Peyer's patch (tissue), 4 donors: ENCODE measurements around the gene GLMN. TPM values are rescaled to one million over a fixed set of nuclear protein-coding genes. Genes with fewer than 3 reads are reported as not detected.

Experiments
- DNase-seq, 3 donors: peaks; one replicate each; pipeline ENCODE4 v3.0.0-alpha.2; 2017 to 2019
- H3K27ac ChIP-seq, 4 donors: fragments of 200-600 bp; sonication (generic); one replicate each; pipeline ENCODE4 v1.5.1; 2016 to 2019
- H3K27me3 ChIP-seq, 2 donors: fragments of 200-600 bp; sonication (generic); one replicate each; pipeline ENCODE4 v1.5.1; 2019
- H3K36me3 ChIP-seq, 3 donors: fragments of 200-600 bp; sonication (generic); one replicate each; pipeline ENCODE4 v1.5.1; 2016 to 2019
- H3K4me1 ChIP-seq, 4 donors: fragments of 200-600 bp; sonication (generic); one replicate each; pipeline ENCODE4 v1.5.1; 2016 to 2019
- H3K4me3 ChIP-seq, 4 donors: fragments of 200-600 bp; sonication (generic); 1 replicate in 3 of 4; 2 replicates in 1 of 4; pipeline ENCODE4 v1.5.1; 2016 to 2019; ENCODE audit warnings: mild to moderate bottlenecking in 1 of 4
- H3K9me3 ChIP-seq, 4 donors: fragments of 200-600 bp; sonication (generic); one replicate each; pipeline ENCODE4 v1.5.1; 2016 to 2019; ENCODE audit warnings: mild to moderate bottlenecking in 1 of 4
- POLR2A ChIP-seq, 2 donors: fragments of 450-650 bp; IDR thresholded peaks; one replicate each; pipeline ENCODE4 v1.5.1; 2017; ENCODE audit warnings: antibody characterized with exemption in 2 of 2, mild to moderate bottlenecking in 2 of 2, moderate library complexity in 2 of 2
- total RNA-seq, 4 donors: library from RNA; depleted of rRNA; stranded (reverse); fragments of >200 nt; gene quantifications; one replicate each; pipeline ENCODE4 v1.1.0, GENCODE V29; 2016
- TF ChIP-seq, protein P1 (sequence below), 6 experiments: fragments of 450-650 bp in 4 of 6; fragments of 200-600 bp in 2 of 6; sonication (generic) in 1 of 6; IDR thresholded peaks; one replicate each; pipeline ENCODE4 v1.5.1; 2017 to 2019; ENCODE audit warnings: antibody characterized with exemption in 6 of 6, mild to moderate bottlenecking in 3 of 6, moderate library complexity in 1 of 6

GLMN gene
- total RNA-seq, 4 donors from 2014 or later: 1.1 to 19.8 (median 3.8) TPM

DNA sequence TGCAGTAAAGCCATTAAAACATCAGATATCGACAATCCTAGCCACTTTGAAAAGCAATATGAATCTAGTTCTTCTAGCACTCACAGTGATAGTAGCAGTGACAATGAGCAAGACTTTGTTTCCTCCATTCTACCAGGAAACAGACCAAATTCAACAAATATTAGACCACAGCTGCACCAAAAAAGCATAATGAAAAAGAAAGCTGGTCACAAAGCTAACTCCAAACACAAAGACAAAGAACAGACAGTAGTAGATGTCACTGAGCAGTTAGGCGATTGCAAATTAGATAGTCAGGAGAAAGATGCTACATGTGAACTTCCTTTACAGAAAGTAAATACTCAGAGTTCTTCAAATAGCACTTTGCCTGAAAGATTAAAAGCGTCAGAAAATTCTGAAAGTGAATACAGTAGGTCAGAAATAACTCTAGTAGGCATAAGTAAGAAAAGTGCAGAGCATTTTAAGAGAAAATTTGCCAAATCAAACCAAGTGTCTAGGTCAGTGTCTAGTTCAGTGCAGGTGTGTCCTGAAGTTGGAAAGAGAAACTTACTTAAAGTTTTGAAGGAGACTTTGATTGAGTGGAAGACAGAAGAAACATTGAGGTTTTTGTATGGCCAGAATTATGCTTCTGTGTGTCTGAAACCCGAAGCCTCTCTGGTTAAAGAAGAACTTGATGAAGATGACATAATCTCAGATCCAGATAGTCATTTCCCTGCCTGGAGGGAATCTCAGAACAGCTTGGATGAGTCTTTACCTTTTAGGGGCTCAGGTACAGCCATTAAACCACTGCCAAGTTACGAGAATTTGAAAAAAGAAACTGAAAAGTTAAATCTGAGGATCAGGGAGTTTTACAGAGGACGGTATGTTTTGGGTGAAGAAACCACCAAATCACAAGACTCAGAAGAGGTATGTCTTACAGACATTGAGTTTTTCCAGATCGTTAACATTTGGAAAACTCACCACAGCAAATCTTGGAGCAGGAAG is 25.0 kb upstream of the GLMN start:
- Histone ChIP-seq H3K4me3 (no peak overlapping the region), H3K36me3 (peaks cover 0 to 31% (median 0%) of the 10 kb centered on the region in 3 donors), H3K4me1 (no peaks in the 10 kb centered on the region), H3K27me3 (no peaks in the 10 kb centered on the region), H3K9me3 (peaks cover 0 to 6% (median 2%) of the 10 kb centered on the region in 4 donors), H3K27ac (peak overlapping the region in 2 of 4 donors; percentile 9 to 29)
- TF ChIP-seq, protein P1, sequence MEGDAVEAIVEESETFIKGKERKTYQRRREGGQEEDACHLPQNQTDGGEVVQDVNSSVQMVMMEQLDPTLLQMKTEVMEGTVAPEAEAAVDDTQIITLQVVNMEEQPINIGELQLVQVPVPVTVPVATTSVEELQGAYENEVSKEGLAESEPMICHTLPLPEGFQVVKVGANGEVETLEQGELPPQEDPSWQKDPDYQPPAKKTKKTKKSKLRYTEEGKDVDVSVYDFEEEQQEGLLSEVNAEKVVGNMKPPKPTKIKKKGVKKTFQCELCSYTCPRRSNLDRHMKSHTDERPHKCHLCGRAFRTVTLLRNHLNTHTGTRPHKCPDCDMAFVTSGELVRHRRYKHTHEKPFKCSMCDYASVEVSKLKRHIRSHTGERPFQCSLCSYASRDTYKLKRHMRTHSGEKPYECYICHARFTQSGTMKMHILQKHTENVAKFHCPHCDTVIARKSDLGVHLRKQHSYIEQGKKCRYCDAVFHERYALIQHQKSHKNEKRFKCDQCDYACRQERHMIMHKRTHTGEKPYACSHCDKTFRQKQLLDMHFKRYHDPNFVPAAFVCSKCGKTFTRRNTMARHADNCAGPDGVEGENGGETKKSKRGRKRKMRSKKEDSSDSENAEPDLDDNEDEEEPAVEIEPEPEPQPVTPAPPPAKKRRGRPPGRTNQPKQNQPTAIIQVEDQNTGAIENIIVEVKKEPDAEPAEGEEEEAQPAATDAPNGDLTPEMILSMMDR (IDR thresholded peaks at IDR 0.05): no peak
- no peak for TF ChIP-seq POLR2A (IDR thresholded peaks at IDR 0.05)
- DNase-seq: no peak

GRCh38 chr1:92317836-92318493 is 19.2 kb upstream of the GLMN start:
- H3K27ac ChIP-seq: peak overlapping the region in 1 of 4 donors; percentile 40
- TF ChIP-seq, protein P1 (IDR thresholded peaks at IDR 0.05): no peak
- TF ChIP-seq POLR2A (IDR thresholded peaks at IDR 0.05): no peak
- DNase-seq: no peak
- no peaks in the 10 kb centered on the region for H3K27me3 ChIP-seq
- no peaks in the 10 kb centered on the region for H3K9me3 ChIP-seq
- H3K4me1 ChIP-seq: no peaks in the 10 kb centered on the region
- H3K36me3 ChIP-seq: peaks cover 0 to 13% (median 0%) of the 10 kb centered on the region in 3 donors
- H3K4me3 ChIP-seq: no peak overlapping the region

DNA sequence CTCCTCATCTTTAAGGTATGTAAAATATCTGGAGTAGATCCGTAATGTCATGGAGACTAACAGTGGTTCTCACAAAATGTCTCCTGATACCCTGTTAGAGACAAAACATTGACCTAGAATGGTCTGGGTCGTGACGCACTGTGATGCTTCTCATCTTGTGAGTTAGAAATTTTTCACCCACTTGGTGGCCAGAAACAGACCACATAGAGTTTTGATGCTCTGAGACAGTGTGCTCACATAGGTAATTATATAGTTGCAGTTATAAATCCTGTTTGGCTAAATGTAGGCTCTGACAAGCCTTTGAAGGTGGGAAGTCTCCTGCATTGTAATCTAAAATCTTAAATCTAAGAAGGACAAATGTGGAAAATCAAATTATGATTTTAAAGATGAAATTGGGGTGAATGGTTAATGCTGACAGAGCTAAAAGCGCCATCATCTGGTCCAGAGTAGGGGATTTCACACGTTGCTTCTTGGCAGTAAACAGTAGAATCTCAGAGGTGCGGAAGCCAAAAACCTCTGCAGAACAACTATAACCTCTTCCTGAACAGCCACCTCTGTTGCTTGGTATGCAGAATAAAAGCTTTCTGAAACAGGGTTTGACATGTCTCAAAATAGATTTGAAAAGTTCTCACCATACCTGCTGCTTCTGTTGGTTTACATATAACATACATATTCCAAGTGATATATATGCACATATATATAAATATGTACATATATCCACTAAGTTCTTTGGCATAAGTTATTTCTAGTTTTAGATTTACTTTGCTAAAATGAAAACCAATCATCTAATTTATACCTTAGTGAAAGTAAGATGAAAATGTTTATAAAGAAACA is 17.2 kb upstream of the GLMN start:
- Histone ChIP-seq H3K27ac (peak overlapping the region; percentile 11 to 49 (median 29)), H3K4me1 (no peaks in the 10 kb centered on the region), H3K27me3 (no peaks in the 10 kb centered on the region), H3K4me3 (no peak overlapping the region), H3K9me3 (no peaks in the 10 kb centered on the region), H3K36me3 (peaks cover 0 to 8% (median 0%) of the 10 kb centered on the region in 3 donors)
- TF ChIP-seq POLR2A (IDR thresholded peaks at IDR 0.05): no peak
- TF ChIP-seq, protein P1 (IDR thresholded peaks at IDR 0.05): no peak
- DNase-seq: peak in 1 of 3 donors; percentile 70

DNA sequence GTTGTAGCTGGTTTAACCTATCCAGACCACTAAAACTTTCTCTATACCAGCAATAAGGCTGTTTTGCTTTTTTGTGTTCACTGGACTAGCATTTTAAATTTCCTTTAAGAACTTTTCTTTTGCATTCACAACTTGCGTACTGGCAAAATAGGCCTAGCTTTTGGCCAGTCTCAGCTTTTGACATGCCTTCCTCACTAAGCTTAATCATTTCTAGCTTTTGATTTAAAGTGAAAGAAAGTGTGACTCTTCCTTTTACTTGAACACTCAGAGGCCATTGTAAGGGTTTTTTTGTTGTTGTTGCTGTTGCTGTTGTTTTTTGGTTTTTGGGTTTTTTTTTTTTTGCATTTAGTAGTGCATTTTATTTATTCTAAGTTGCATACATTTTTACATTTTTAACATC is 15.2 kb upstream of the GLMN start:
- TF ChIP-seq, protein P1 (IDR thresholded peaks at IDR 0.05): no peak
- no peak for DNase-seq
- Histone ChIP-seq H3K36me3 (peaks cover 0 to 1% (median 0%) of the 10 kb centered on the region in 3 donors), H3K4me3 (no peak overlapping the region), H3K9me3 (no peaks in the 10 kb centered on the region), H3K27ac (no peak overlapping the region), H3K4me1 (no peaks in the 10 kb centered on the region), H3K27me3 (no peaks in the 10 kb centered on the region)

DNA sequence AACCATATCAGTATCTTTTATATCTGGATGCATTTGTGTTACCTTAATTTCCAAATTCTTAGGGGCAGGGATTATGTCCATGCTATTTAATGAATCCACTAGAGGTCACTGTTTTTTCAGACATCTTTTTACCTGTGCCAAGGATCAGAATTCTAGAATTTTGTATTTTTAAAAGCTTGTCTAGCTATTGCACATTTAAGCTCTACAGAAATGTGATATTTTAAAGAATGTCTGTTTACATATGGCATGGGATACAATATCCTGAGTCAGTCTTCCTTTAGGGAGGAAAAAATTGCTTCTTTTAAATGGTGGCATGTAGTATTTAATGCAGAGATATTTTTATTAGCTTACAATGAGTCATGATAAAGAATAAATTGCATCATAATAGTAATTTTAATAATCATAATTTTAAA is 11.4 kb upstream of the GLMN start:
- no peaks in the 10 kb centered on the region for H3K4me1 ChIP-seq
- TF ChIP-seq POLR2A (IDR thresholded peaks at IDR 0.05): no peak
- TF ChIP-seq, protein P1 (IDR thresholded peaks at IDR 0.05): peak; percentile 35 to 61 (median 56)
- DNase-seq: no peak
- H3K9me3 ChIP-seq: no peaks in the 10 kb centered on the region
- H3K27me3 ChIP-seq: no peaks in the 10 kb centered on the region
- H3K36me3 ChIP-seq: peaks cover 0 to 31% (median 0%) of the 10 kb centered on the region in 3 donors
- no peak overlapping the region for H3K4me3 ChIP-seq
- H3K27ac ChIP-seq: no peak overlapping the region
